ENCODE measurements around the gene B4GALT3.

The B4GALT3 gene

GRCh38 chr1:161139766-161140165 lies 37.5 kb downstream of the B4GALT3 start:
- TF ChIP-seq CEBPB (IDR thresholded peaks at IDR 0.05), result no peak
- peak; percentile 46 for TF ChIP-seq RAD21 (IDR thresholded peaks at IDR 0.05; ENCODE audit: low read depth)

- TF ChIP-seq TAF1 (IDR thresholded peaks at IDR 0.05; ENCODE audit: low read depth) (no peak), NFIC (IDR thresholded peaks at IDR 0.05) (no peak)
Observed at GRCh38 chr1:161138431-161138830, 38.9 kb downstream of the B4GALT3 start.

DNA sequence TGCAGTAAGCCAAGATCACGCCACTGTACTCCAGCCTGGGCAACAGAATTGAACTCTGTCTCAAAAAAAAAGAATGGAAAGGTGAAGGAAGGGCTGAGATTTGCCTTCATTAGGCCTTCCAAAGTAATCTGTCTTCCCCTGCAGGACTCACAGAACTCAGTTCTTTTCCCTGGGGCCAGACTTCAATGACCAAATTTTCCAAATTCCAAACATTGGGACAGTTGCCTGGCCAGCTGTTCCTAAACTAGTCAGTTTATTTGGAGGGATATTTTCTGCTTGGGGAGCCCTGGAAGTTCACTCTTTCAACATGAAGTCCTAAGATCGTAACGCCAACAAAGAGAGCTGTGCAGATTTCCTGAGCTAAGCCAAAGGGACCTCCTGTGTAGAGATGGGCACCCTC lies 39.4 kb downstream of the B4GALT3 start:
- TF ChIP-seq TCF12 (IDR thresholded peaks at IDR 0.05; ENCODE audit: low read depth) (no peak), REST (IDR thresholded peaks at IDR 0.05; ENCODE audit: low read depth) (no peak), EGR1 (IDR thresholded peaks at IDR 0.05) (no peak), YY1 (IDR thresholded peaks at IDR 0.05; ENCODE audit: low read depth) (no peak), TAF1 (IDR thresholded peaks at IDR 0.05; ENCODE audit: low read depth) (no peak), ZBTB7A (IDR thresholded peaks at IDR 0.05; ENCODE audit: low read depth) (no peak), RAD21 (IDR thresholded peaks at IDR 0.05; ENCODE audit: low read depth) (no peak), CREB1 (IDR thresholded peaks at IDR 0.05; ENCODE audit: low read depth) (no peak), NFIC (IDR thresholded peaks at IDR 0.05) (no peak), EP300 (IDR thresholded peaks at IDR 0.05; ENCODE audit: borderline replicate concordance) (no peak), FOXM1 (IDR thresholded peaks at IDR 0.05; ENCODE audit: borderline replicate concordance, low read depth) (no peak), TEAD4 (IDR thresholded peaks at IDR 0.05) (no peak), CEBPB (IDR thresholded peaks at IDR 0.05) (no peak)
- TF ChIP-seq, protein P1, sequence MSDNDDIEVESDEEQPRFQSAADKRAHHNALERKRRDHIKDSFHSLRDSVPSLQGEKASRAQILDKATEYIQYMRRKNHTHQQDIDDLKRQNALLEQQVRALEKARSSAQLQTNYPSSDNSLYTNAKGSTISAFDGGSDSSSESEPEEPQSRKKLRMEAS (IDR thresholded peaks at IDR 0.05), result no peak
- TF ChIP-seq, protein P2, sequence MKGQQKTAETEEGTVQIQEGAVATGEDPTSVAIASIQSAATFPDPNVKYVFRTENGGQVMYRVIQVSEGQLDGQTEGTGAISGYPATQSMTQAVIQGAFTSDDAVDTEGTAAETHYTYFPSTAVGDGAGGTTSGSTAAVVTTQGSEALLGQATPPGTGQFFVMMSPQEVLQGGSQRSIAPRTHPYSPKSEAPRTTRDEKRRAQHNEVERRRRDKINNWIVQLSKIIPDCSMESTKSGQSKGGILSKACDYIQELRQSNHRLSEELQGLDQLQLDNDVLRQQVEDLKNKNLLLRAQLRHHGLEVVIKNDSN (IDR thresholded peaks at IDR 0.05), result no peak

- TF ChIP-seq EGR1 (IDR thresholded peaks at IDR 0.05) (no peak), REST (IDR thresholded peaks at IDR 0.05; ENCODE audit: low read depth) (no peak), EP300 (IDR thresholded peaks at IDR 0.05; ENCODE audit: borderline replicate concordance) (no peak), CREB1 (IDR thresholded peaks at IDR 0.05; ENCODE audit: low read depth) (no peak), RAD21 (IDR thresholded peaks at IDR 0.05; ENCODE audit: low read depth) (no peak), NFIC (IDR thresholded peaks at IDR 0.05) (no peak), TEAD4 (IDR thresholded peaks at IDR 0.05) (no peak), TCF12 (IDR thresholded peaks at IDR 0.05; ENCODE audit: low read depth) (no peak), ZBTB7A (IDR thresholded peaks at IDR 0.05; ENCODE audit: low read depth) (no peak), YY1 (IDR thresholded peaks at IDR 0.05; ENCODE audit: low read depth) (no peak), CEBPB (IDR thresholded peaks at IDR 0.05) (no peak)
- TF ChIP-seq, protein P1 (IDR thresholded peaks at IDR 0.05), result no peak
- TF ChIP-seq, protein P2 (IDR thresholded peaks at IDR 0.05), result no peak
Observed at GRCh38 chr1:161133220-161133740, 44.0 kb downstream of the B4GALT3 start.

GRCh38 chr1:161132410-161133219 lies 44.7 kb downstream of the B4GALT3 start, which contains the start of gene DEDD:
Gene DEDD, minus strand, starts transcription at chr1:161132667. Its CDS starts 8,205 bp downstream, at chr1:161124462.
- 0 out of 2 replicates have a peak, but pooled peaks have one; percentile 39 for TF ChIP-seq TCF12 (IDR thresholded peaks at IDR 0.05; ENCODE audit: low read depth)
- TF ChIP-seq, protein P1 (IDR thresholded peaks at IDR 0.05), result peak; percentile 66
- peak; percentile 41; the same call in 1 of the 2 replicates for TF ChIP-seq EP300 (IDR thresholded peaks at IDR 0.05; ENCODE audit: borderline replicate concordance)
- no peak for TF ChIP-seq TEAD4 (IDR thresholded peaks at IDR 0.05)
- TF ChIP-seq NFIC (IDR thresholded peaks at IDR 0.05), result 0 out of 2 replicates have a peak, but pooled peaks have one; percentile 11
- peak; percentile 65; the same call in 1 of the 2 replicates for TF ChIP-seq TAF1 (IDR thresholded peaks at IDR 0.05; ENCODE audit: low read depth)
- peak; percentile 99 for TF ChIP-seq YY1 (IDR thresholded peaks at IDR 0.05; ENCODE audit: low read depth)
- no peak for TF ChIP-seq FOXM1 (IDR thresholded peaks at IDR 0.05; ENCODE audit: borderline replicate concordance, low read depth)
- TF ChIP-seq EGR1 (IDR thresholded peaks at IDR 0.05), result peak; percentile 86; the same call in 1 of the 2 replicates

Measured in Ishikawa (cell line).